K562 (cell line): ENCODE data around the gene WHAMM. TPM values are rescaled to one million over a fixed set of nuclear protein-coding genes. Genes with fewer than 3 reads are reported as not detected.

Source experiments
- ATAC-seq: fragments of 200-7000 bp; cut with Tn5 transposase; 3 replicates; pipeline ENCODE4 v1.9.1; 2020; ENCODE audit warnings: moderate library complexity
- BruUV-seq: library from RNA; stranded (reverse); fragments of 400-500 nt; replicated peaks from 2 replicates; lab custom pipeline; 2021; lab: Mats Ljungman, UMichigan
- CTCF ChIA-PET: fragments of 300-600 bp; formaldehyde crosslinking; extraction: SDS; loops from one replicate; lab custom pipeline; 2021; ENCODE audit warnings: low intra/inter-chr PET ratio; lab: Yijun Ruan, JAX
- POLR2A ChIA-PET: fragments of 300-600, 350-650 bp; sonication (Branson Sonifier 250); formaldehyde crosslinking; extraction: SDS; loops from one replicate; lab custom pipeline; 2021; ENCODE audit warnings: antibody characterized with exemption, inconsistent platforms; lab: Yijun Ruan, JAX
- DNase-seq, 4 experiments: peaks; one replicate each; pipeline versions ENCODE4 v3.0.0 to v3.0.0-alpha.2; 2011 to 2018; ENCODE audit warnings: low spot score in 3 of 4, mixed read lengths in 3 of 4; ENCODE audit errors: extremely low read depth in 1 of 4
- FAIRE-seq: peaks from 2 replicates; lab custom pipeline; 2011; peaks lifted over from hg19 to GRCh38; lab: Jason Lieb, UNC
- H2AFZ ChIP-seq: 2 replicates; pipeline ENCODE4 v1.6.0; 2011; ENCODE audit warnings: low read depth, low read length, control low read depth, inconsistent platforms
- H3K27ac ChIP-seq: fragments of 200-600 bp; 3 replicates; pipeline ENCODE4 v1.8.0; 2011; ENCODE audit warnings: low read depth, mild to moderate bottlenecking, control low read depth, inconsistent platforms, low read length, moderate library complexity, mixed read lengths; ENCODE audit errors: extremely low read depth
- H3K27me3 ChIP-seq, 2 experiments: fragments of 300-600 bp in 1 of 2; 2 replicates in 1 of 2; 3 replicates in 1 of 2; pipeline versions ENCODE4 v1.6.0 to v1.8.0; 2011; ENCODE audit warnings: inconsistent platforms in 2 of 2, low read length in 2 of 2, mild to moderate bottlenecking in 1 of 2, mixed read lengths in 1 of 2, moderate library complexity in 1 of 2; ENCODE audit not compliant: control insufficient read depth in 2 of 2, insufficient read depth in 2 of 2
- H3K36me3 ChIP-seq: fragments of 300-600 bp; 3 replicates; pipeline ENCODE4 v1.8.0; 2011; ENCODE audit warnings: mild to moderate bottlenecking, low read length, inconsistent platforms; ENCODE audit not compliant: control insufficient read depth, insufficient read depth
- H3K4me1 ChIP-seq, 2 experiments: fragments of 200-600 bp in 1 of 2; replicated peaks in 1 of 2; 2 replicates in 1 of 2; 3 replicates in 1 of 2; pipeline versions ENCODE4 v1.5.1 to v1.8.0; 2011; ENCODE audit warnings: inconsistent platforms in 2 of 2, low read length in 2 of 2, mild to moderate bottlenecking in 1 of 2, mixed read lengths in 1 of 2, moderate library complexity in 1 of 2; ENCODE audit not compliant: control insufficient read depth in 2 of 2, insufficient read depth in 2 of 2
- H3K4me2 ChIP-seq: 2 replicates; pipeline ENCODE4 v1.6.1; 2011; ENCODE audit warnings: low read length, control low read depth, inconsistent platforms, mixed read lengths; ENCODE audit not compliant: insufficient read depth
- H3K4me3 ChIP-seq: fragments of 200-600 bp; sonication (generic), shearing (Covaris generic); 2 replicates; pipeline ENCODE4 v1.5.1; 2016; ENCODE audit warnings: control low read depth, inconsistent platforms
- H3K79me2 ChIP-seq: fragments of 200-600 bp; 3 replicates; pipeline ENCODE4 v1.8.0; 2011; ENCODE audit warnings: low read length, inconsistent platforms; ENCODE audit not compliant: control insufficient read depth, insufficient read depth
- H3K9ac ChIP-seq, 2 experiments: 2 replicates each; pipeline versions ENCODE4 v1.6.0 to v1.6.1; 2011; ENCODE audit warnings: low read depth in 2 of 2, low read length in 2 of 2, control low read depth in 1 of 2, inconsistent platforms in 1 of 2, mild to moderate bottlenecking in 1 of 2, mixed read lengths in 1 of 2; ENCODE audit not compliant: insufficient read depth in 1 of 2
- H3K9me1 ChIP-seq: one replicate; pipeline ENCODE4 v1.6.0; 2011; ENCODE audit warnings: inconsistent platforms, mild to moderate bottlenecking, low read length, moderate library complexity; ENCODE audit not compliant: control insufficient read depth, insufficient read depth
- H3K9me3 ChIP-seq: replicated peaks from 2 replicates; pipeline ENCODE4 v1.5.1; 2011; ENCODE audit warnings: low read depth, low read length, inconsistent platforms; ENCODE audit not compliant: control insufficient read depth, insufficient read depth
- H4K20me1 ChIP-seq: replicated peaks from 2 replicates; pipeline ENCODE4 v1.6.1; 2011; ENCODE audit warnings: low read length, inconsistent platforms, mixed read lengths; ENCODE audit not compliant: control insufficient read depth, insufficient read depth
- CBFA2T2 ChIP-seq: fragments of 450-650 bp; conservative IDR thresholded peaks from 2 replicates; pipeline ENCODE4 v1.6.1; 2017; ENCODE audit warnings: mild to moderate bottlenecking
- CTBP1 ChIP-seq: fragments of 450-650 bp; IDR thresholded peaks from 2 replicates; pipeline ENCODE4 v1.6.1; 2016; ENCODE audit warnings: borderline replicate concordance
- CXXC5 ChIP-seq: fragments of 250-450 bp; sonication (Bioruptor Pico); IDR thresholded peaks from 2 replicates; pipeline ENCODE4 v1.8.0; 2022; ENCODE audit warnings: inconsistent platforms, mild to moderate bottlenecking, moderate library complexity
- ESRRA ChIP-seq: fragments of 450-650 bp; IDR thresholded peaks from 2 replicates; pipeline ENCODE4 v1.6.1; 2014; ENCODE audit warnings: low read depth, mild to moderate bottlenecking, moderate library complexity, borderline replicate concordance
- RAD51 ChIP-seq: fragments of 450-650 bp; IDR thresholded peaks from 2 replicates; pipeline ENCODE4 v1.7.1; 2016; ENCODE audit warnings: low read depth, mild to moderate bottlenecking, borderline replicate concordance
- TFE3 ChIP-seq: fragments of 450-650 bp; formaldehyde crosslinking; IDR thresholded peaks from 2 replicates; pipeline ENCODE4 v1.4.0; 2020; ENCODE audit warnings: mild to moderate bottlenecking, mixed read lengths
- TGIF2 ChIP-seq: sonication (generic); formaldehyde crosslinking; IDR thresholded peaks from 2 replicates; pipeline ENCODE4 v1.8.1; 2022; ENCODE audit warnings: mild to moderate bottlenecking, missing genetic modification reagents, moderate library complexity
- TOE1 ChIP-seq, 2 experiments: fragments of 450-650 bp in 1 of 2; sonication (generic) in 1 of 2; formaldehyde crosslinking in 1 of 2; IDR thresholded peaks; 2 replicates each; pipeline versions ENCODE4 v1.7.1 to v1.8.0; 2016 to 2022; ENCODE audit warnings: borderline replicate concordance in 2 of 2, mild to moderate bottlenecking in 2 of 2, antibody characterized with exemption in 1 of 2, inconsistent platforms in 1 of 2, low read depth in 1 of 2, missing genetic modification reagents in 1 of 2, moderate library complexity in 1 of 2
- USF1 ChIP-seq: sonication (generic); formaldehyde crosslinking; IDR thresholded peaks from 2 replicates; pipeline ENCODE4 v1.9.0; 2022; ENCODE audit warnings: mild to moderate bottlenecking, missing genetic modification reagents
- ZEB2 ChIP-seq: fragments of 450-650 bp; IDR thresholded peaks from 2 replicates; pipeline ENCODE4 v1.6.1; 2016
- ZNF12 ChIP-seq: sonication (generic); formaldehyde crosslinking; IDR thresholded peaks from 2 replicates; pipeline ENCODE4 v1.4.0; 2020; ENCODE audit warnings: mild to moderate bottlenecking, missing genetic modification reagents
- ZNF431 ChIP-seq: sonication (generic); formaldehyde crosslinking; IDR thresholded peaks from 2 replicates; pipeline ENCODE4 v1.8.0; 2022; ENCODE audit warnings: mild to moderate bottlenecking, missing genetic modification reagents
- WGBS: fragments of 100-300 bp; shearing (Covaris generic); methylation state at CpG from one replicate; pipeline ENCODE4 v1.1.6; 2016; ENCODE audit warnings: low coverage, mixed read lengths; ENCODE audit not compliant: insufficient coverage; ENCODE audit errors: missing lambda C conversion rate; 5-methylcytosine and 5-hydroxymethylcytosine counted together
- in situ Hi-C: fragments of 300-500 bp; cut with MboI; formaldehyde crosslinking; loops from 4 replicates; pipeline ENCODE4 v1.15.0; 2018; ENCODE audit warnings: inconsistent platforms, mixed read lengths
- intact Hi-C: fragments of 100-400 bp; cut with micrococcal nuclease; formaldehyde crosslinking; loops from 2 replicates; pipeline ENCODE4 v1.14.2; 2022
- polyA plus RNA-seq, 8 experiments: library from polyadenylated mRNA; depleted of rRNA in 4 of 8; stranded (reverse) in 5 of 8; unstranded in 3 of 8; fragments of >200 nt; fragmentation: Nextera tagmentation in 2 of 8; fragmentation: Illumina TruSeq in 1 of 8; extraction: Ambion mirVana in 2 of 8; extraction: Trizol in 1 of 8; gene quantifications; 2 replicates each; pipeline versions ENCODE4 v1.2.1 to v1.2.3, GENCODE V29; 2011 to 2014; ENCODE audit warnings: inconsistent platforms in 1 of 8, missing spikeins in 1 of 8
- total RNA-seq, 7 experiments: library from RNA; depleted of rRNA in 6 of 7; stranded (reverse); fragments of >200 nt in 6 of 7; fragmentation: Illumina TruSeq in 2 of 7; extraction: Trizol in 2 of 7; gene quantifications; 2 replicates each; pipeline versions ENCODE4 v1.2.1 to v1.2.3, GENCODE V29; 2011 to 2021; ENCODE audit warnings: low replicate concordance in 1 of 7
- TF ChIP-seq, protein P1 (sequence below): sonication (generic); formaldehyde crosslinking; IDR thresholded peaks from 2 replicates; pipeline ENCODE4 v1.5.0; 2020; ENCODE audit warnings: missing genetic modification reagents

Gene WHAMM
- total and polyA plus RNA-seq, 9 of the 15 experiments (the other 6 are each of a cell fraction or from before 2014, with no cell fraction given), result 2.0 to 4.8 (median 3.6) TPM

DNA sequence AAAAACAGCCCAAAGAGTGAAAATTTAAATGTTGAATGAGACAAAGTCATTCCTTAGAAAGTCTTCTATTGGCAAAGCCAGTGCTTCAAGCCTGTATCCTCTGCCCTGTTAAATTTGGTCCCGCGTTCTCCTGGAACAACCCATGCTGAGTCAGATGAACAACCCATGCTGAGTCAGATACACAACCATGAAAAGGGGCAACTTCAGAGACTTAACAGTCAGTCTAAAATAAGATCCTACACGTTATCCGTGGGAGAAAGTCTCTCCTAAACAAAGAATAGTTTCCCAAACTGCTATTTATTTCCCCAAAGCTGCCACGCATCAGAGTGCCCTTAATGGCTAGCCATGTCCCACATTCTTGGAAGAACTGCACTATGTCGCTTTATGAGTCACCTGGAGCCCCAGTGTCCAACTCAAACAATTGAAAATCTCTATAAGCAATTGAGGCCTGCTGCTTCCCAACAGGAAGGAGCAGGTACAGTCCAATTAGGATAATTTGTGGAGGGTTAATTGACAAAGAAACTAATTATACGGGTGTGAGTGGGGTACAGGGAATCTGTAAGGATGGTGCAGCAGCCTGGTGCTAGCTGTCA lies 66.1 kb downstream of the WHAMM start (continued):
- TF ChIP-seq ZNF12, result no peak
- TF ChIP-seq ZEB2, result no peak
- TF ChIP-seq ZNF431, result no peak
- no peak for TF ChIP-seq CTBP1

GRCh38 chr15:82877825-82878224 lies 68.4 kb downstream of the WHAMM start:
- Histone ChIP-seq H2AFZ (no peak overlapping the region), H3K36me3 (no peaks in the 10 kb centered on the region), H3K4me1 (no peaks in the 10 kb centered on the region), H3K4me3 (no peak overlapping the region), H3K9me1 (no peaks in the 10 kb centered on the region), H3K79me2 (no peaks in the 10 kb centered on the region), H3K4me2 (no peak overlapping the region), H3K9ac (no peak overlapping the region), H3K27ac (no peak overlapping the region), H4K20me1 (no peaks in the 10 kb centered on the region), H3K9me3 (no peaks in the 10 kb centered on the region), H3K27me3 (peaks cover 26 to 65% of the 10 kb centered on the region in 2 experiments)
- peak; percentile 77 for TF ChIP-seq TOE1 (IDR thresholded peaks at IDR 0.05; ENCODE audit: borderline replicate concordance)
- TF ChIP-seq TOE1 (CRISPR knock-in tag; IDR thresholded peaks at IDR 0.05; ENCODE audit: borderline replicate concordance, low read depth), result no peak
- TF ChIP-seq, protein P1, sequence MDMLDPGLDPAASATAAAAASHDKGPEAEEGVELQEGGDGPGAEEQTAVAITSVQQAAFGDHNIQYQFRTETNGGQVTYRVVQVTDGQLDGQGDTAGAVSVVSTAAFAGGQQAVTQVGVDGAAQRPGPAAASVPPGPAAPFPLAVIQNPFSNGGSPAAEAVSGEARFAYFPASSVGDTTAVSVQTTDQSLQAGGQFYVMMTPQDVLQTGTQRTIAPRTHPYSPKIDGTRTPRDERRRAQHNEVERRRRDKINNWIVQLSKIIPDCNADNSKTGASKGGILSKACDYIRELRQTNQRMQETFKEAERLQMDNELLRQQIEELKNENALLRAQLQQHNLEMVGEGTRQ (CRISPR knock-in tag), result peak; percentile 52; the same call in 1 of the 2 replicates
- no peak for TF ChIP-seq TGIF2
- peak; percentile 85 for TF ChIP-seq TFE3 (CRISPR knock-in tag)
- TF ChIP-seq ESRRA, result no peak
- TF ChIP-seq CBFA2T2, result peak; percentile 37
- TF ChIP-seq USF1 (CRISPR knock-in tag), result peak; percentile 48; the same call in 1 of the 2 replicates
- no peak for TF ChIP-seq CXXC5 (CRISPR knock-in tag)
- peak; percentile 84 for TF ChIP-seq RAD51
- POLR2A ChIA-PET, result interaction anchor here (0.7 to 1.4 kb wide), 2 partner anchors 17 to 792 kb away, joined by 4 read pairs; no protein-coding TSS in a partner anchor
- in situ Hi-C loops, result no loop called here
- CTCF ChIA-PET, result no interaction called here
- FAIRE-seq (no peak), ATAC-seq (no peak), DNase-seq (no peak)
- 0% methylated on average over 2 of the region's 2 CpGs for WGBS
- no TSS peak for BruUV-seq
- intact Hi-C loops, result no loop called here
